Stimulated activated CD8-positive, alpha-beta memory T cell treated with anti-CD3 and anti-CD28 coated beads, Interleukin-7, amount 100 ng/mL, for 4 hours (primary cell): ENCODE data around the gene CGB2.
A peak's percentile ranks its signal among the peaks of the same experiment; 100 is the strongest.

ENCODE experiments used
- DNase-seq, 2 donors: peaks; one replicate each; pipeline ENCODE4 v3.0.0-alpha.2; 2020; ENCODE audit warnings: low read depth in 2 of 2

CGB2 gene

GRCh38 chr19:49031642-49032301 is at the start of gene CGB2:
Gene CGB2, plus strand, starts transcription at chr19:49031890. Its CDS starts 206 bp downstream, at chr19:49032096.
- peak in 1 of 2 donors; percentile 45 for DNase-seq

- DNase-seq = no peak
Measured at GRCh38 chr19:48982280-48982679, 49.4 kb upstream of the CGB2 start.

- no peak for DNase-seq
Measured at GRCh38 chr19:48985711-48986110, 46.0 kb upstream of the CGB2 start.

- no peak for DNase-seq
Measured at GRCh38 chr19:48986211-48986610, 45.5 kb upstream of the CGB2 start.

- DNase-seq = no peak
Measured at GRCh38 chr19:48987323-48987722, 44.4 kb upstream of the CGB2 start.

- no peak for DNase-seq
Measured at GRCh38 chr19:48988286-48988685, 43.4 kb upstream of the CGB2 start.

- DNase-seq = no peak
Measured at GRCh38 chr19:48988860-48989259, 42.8 kb upstream of the CGB2 start.

- DNase-seq = no peak
Measured at GRCh38 chr19:48989701-48990291, 41.9 kb upstream of the CGB2 start.

- no peak for DNase-seq
Measured at GRCh38 chr19:48990400-48990799, 41.3 kb upstream of the CGB2 start.

- no peak for DNase-seq
Measured at GRCh38 chr19:48991011-48991609, 40.6 kb upstream of the CGB2 start.

GRCh38 chr19:48991873-48992580 is 39.7 kb upstream of the CGB2 start:
- no peak for DNase-seq

GRCh38 chr19:48992581-48993174 is 39.0 kb upstream of the CGB2 start:
- no peak for DNase-seq

GRCh38 chr19:48993175-48994034 is 38.3 kb upstream of the CGB2 start, which contains the start of the genes GYS1 and RUVBL2:
Gene GYS1, minus strand, starts transcription at chr19:48993309. Its CDS starts 197 bp downstream, at chr19:48993112.
Gene RUVBL2, plus strand, starts transcription at chr19:48993887. Its CDS starts 25 bp downstream, at chr19:48993912.
- DNase-seq = peak; percentile 98 to 99

- DNase-seq = no peak
Measured at GRCh38 chr19:48994035-48994386, 37.7 kb upstream of the CGB2 start.

- no peak for DNase-seq
Measured at GRCh38 chr19:48997972-48998371, 33.7 kb upstream of the CGB2 start.

- DNase-seq = peak; percentile 32 to 56
Measured at GRCh38 chr19:48999481-49000325, 32.0 kb upstream of the CGB2 start.

- no peak for DNase-seq
Measured at GRCh38 chr19:49004133-49004532, 27.6 kb upstream of the CGB2 start.

- DNase-seq = no peak
Measured at GRCh38 chr19:49004964-49005614, 26.6 kb upstream of the CGB2 start.

GRCh38 chr19:49006905-49007304 is 24.8 kb upstream of the CGB2 start:
- no peak for DNase-seq

GRCh38 chr19:49009828-49010227 is 21.9 kb upstream of the CGB2 start:
- DNase-seq = no peak
